SKM-1 (cell line): ENCODE data around the gene C2.

ENCODE experiments used
- DNase-seq: peaks from one replicate; lab custom pipeline; 2025; ENCODE audit not compliant: unreplicated experiment; lab: John Stamatoyannopoulos, UW

Gene C2

DNA sequence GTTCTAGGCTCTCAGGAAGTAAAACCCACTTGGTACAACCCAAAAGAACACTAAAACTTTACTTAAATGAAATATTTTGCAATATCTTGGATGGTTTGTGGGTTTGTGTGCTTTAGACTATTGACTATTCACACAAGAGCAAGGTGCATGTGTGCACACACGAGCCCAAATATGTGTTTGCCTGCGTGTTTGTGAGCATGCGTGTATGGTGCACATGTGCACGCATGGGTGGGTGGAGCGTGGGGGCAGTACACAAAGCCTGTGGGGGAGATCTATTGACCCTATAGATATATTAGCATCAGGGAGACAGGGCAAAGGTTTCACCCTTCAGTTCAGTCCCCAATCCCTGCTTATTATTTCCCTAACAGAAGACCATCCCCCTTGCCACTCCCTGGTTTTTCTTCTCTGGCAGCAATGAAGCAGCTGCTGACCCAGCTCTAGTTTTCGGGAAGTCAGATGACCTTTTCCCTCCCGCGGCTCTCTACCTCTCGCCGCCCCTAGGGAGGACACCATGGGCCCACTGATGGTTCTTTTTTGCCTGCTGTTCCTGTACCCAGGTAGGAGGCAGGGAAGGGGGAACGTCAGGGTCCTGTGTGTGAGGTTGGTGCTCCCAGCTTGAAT is at the start of gene C2:
Gene C2 (plus strand): TSS at position 476 of the 621 bp plus-strand sequence. CDS start 36 bp downstream, at position 512.
- no peak for DNase-seq

DNA sequence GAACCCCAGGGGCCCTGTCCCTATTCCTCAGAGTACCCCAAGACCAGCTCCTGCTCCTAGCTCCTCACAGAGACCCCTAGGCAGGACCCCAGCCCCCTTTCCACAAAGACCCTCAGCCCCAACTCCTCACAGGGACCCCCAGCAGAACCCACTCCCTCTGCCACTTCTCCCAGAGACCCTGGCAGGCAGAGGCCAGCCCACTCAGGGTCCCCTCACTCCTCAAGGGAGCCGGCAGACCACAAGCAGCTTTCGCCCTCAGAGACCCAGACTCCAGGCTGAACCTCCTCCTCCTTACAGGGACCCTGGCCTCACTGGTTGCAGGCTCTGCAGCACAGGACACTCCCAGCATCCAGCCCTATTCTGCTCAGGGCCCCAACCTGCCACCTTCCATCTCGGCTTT is 49.3 kb upstream of the C2 start:
- DNase-seq, result no peak

DNA sequence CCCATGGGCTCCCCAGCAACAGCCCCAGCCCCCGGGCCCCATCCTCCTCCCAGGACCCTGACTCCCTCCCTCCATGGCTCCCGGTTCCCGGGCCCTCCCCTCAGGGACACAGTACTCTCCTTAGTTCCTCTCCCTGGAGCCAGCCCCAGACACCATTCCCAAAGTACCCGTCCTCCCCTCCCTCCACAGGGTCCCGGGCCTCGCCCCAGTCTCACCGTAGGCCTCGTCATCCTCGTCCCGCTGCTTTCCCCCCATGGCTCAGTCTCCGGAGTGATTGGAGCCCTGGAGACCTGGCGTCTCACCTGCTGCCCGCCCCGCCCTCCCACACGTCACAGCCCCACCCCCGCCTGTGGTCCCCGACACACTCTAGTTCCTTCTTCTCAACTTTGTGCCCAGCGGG is 48.8 kb upstream of the C2 start, which contains the start of gene SLC44A4:
Gene SLC44A4 (minus strand): TSS at position 272 of the 400 bp plus-strand sequence. CDS start 17 bp downstream, at position 255.
- DNase-seq, result no peak

DNA sequence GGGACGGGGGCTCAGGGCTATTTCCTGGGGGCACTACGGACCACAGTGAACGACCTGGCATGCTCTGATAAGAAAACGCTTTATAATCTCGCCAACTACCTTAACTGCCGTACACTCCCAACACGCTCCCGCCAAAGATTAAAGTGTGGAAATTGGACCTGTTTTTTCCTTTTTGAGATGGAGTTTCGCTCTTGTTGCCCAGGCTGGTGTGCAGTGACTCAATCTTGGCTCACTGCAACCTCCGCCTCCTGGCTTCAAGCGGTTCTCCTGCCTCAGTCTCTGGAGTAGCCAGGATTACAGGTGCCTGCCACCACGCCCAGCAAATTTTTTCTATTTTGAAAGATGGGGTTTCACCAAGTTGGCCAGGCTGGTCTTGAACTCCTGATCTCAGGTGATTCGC is 48.4 kb upstream of the C2 start:
- no peak for DNase-seq

DNA sequence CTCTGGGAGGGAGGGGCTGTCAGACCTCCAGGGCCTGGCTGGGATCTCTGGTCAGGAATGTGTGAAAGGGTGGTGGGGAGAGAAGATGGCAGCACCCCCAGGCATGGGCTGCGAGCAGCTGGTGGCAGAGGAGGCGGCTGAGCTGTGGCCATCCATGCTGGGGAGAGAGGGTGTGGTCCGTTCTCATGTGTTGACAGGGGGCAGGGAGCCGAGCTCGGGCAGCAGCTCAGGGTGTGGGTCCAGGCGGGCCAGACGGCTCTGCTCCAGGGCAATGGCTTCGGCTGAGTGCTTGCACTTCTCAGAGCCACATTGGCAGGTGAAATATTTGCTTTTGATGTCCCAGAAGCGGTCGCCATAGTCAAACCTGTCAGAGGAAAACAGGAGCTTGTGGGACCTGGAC is 47.6 kb upstream of the C2 start:
- no peak for DNase-seq

DNA sequence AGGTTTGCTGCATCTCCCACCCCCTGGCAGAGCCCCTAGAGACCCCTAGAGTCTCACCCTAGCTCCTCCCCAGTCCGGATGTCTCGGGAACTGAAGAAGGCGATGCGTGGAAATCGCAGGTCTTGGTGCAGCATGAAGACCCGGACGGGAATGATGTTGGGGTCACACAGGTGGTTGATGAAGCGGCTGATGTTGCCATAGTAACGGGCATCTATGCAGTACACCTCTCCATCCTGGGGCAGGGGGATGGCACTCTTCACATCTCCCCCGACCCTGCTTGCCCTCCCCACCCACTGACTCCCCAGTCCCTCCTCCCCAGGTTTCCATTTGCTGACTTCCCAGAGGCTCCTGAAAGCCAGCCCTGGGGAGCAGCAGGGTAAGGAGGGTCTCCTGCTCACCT is 46.9 kb upstream of the C2 start:
- DNase-seq, result no peak

DNA sequence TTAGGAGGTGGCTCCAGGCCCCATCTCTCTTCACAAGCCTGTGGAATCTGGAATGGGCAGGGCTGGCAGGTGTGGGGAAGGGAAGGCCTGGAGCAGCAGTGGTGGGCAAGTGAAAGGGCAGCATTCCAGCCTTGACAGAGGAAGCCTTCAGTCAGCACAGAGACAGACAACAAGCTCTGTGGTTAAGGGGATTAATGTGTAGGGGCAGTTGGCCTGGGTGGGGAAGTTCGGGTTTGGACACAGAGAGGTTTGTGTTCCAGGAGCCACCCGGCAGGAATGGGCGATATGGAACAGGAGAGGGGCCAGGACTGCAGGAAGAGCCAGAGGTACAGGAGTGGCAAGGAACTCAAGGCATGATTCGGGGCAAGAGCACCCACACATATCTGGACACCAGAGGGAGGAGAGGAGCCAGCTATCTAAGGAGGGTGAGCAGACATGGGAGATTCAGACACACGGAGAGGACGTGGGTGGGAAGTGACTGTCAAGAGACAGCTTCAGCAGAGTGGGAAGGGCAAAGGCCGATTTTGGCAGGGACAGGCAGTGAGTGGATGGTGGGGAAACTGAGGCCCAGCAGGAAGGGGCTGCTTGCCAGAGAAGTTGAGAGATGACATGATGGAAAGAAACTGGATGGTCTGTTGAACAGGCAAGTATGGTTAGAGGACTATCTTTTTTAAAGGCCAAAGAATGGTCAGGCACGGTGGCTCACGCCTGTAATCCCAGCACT is 46.2 kb upstream of the C2 start:
- DNase-seq, result no peak

DNA sequence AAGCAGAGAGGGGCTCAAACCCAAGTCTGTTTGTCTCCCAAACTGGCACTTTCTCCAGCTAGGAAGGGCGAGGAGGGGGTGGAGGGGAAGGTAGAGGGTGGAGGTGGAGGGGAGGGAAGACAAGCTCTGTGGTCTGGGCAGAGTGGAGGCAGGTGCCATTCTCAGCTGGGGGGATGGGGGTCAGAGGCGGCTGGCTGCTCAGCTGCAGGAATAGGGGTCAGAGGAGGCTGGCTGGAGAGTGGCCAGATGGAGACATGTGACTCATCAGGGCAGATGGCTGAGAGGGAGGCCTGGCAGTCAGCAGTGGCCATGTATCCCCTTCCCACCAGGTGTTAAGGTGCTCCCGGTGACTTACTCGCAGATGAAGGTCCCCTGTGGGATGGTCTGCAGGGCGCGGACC is 45.2 kb upstream of the C2 start:
- no peak for DNase-seq

DNA sequence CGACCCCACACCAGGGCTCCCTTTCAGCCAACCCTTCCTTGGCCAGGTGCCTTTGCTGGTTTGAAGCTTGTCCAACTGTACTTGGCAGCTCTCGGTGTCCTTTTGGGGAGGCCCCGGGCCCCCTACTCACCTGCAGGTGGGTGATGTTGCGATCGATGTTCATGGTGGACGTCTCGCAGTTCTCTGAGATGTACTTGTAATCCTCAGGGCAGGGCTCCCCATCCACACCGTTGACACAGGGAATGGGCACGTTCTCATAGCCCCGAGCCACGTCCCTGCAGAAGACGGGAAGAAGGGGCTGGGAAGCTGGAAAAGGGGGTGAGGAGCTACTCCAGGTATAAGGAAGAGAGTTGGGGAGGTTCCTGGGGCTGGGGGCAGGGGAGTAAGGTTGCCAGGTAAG is 43.8 kb upstream of the C2 start:
- no peak for DNase-seq

DNA sequence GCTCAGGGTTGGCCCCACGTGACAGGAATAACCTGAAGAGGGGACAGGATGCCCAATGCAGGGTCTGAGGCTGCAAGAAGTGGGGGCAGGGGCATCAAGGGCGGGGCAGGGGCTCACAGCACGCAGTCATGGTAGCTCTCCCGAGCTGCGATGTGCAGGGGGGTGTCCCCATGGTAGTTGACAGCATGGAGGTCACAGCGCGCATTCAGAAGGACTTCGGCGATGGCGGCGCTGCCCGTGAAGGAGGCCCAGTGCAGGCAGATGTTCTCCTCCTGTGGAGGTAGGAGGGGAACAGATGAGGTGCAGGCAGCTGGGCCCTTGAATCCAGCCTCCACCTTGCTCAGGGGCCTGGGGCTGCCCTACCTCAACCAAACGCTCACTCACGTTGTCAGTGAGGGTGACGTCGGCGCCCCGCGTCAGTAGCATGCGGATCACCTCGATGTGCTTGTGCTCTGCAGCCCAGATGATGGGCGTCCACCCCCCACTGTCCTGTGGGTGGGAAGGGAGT is 42.9 kb upstream of the C2 start:
- no peak for DNase-seq

DNA sequence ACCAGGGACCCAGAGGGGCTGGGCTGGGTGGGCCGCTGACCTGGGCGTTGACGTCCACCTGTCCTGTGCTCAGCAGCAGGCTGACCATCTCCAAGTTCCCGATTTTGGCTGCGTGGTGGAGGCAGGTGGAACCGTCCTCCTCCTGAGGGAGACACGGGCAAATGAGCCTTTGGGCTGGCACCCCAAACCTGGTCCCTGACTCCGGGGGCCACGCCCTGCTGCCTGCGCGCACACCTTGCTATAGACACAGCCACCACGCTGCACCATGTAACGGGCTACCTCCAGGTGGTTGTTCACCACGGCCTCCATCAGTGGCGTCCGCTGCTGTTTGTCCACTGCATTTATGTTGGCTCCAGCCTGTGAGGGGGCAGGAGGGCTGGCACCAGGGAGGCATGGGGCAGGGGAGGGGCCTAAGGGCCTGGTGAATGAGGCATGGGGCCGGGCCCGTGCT is 41.0 kb upstream of the C2 start:
- no peak for DNase-seq

DNA sequence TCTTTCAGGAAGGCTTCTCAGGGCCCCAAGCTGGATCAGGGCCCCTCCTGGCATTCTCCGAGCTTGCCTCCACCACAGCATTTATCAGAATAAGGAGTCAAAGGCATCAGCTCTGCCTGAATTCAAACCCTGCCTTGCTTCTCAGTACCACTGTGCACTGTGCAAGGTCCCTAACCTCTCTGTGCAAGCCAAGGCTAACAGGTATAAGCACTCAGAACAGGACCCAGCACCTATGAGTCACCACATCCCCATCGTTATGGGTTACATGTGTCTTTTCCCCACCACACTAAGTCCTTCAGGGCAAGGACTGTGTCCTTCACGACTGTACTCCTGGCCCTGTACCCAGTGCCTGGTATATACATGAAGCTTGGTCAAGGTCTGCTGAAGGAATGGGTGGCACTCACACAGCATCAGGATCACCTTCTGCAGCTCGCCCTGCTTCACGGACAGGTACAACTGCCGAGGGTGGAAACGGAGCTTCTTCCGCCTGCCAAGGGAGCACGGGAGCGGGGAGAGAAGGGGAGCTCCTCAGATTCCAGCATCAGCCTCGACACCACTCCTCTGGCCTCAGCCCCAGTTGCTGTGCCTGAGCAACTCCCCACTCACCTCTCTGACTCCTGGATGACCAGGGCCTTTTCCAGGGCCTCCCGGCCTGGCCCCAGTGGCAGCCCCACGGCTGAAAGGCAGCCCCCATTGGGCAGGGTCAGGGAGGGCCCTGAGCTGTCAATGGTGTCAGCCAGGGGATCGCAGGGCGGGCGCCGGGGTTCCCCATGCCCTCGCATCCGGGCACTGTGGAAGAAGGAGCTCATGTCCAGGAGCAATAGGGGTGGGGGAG is 40.1 kb upstream of the C2 start:
- DNase-seq, result no peak

DNA sequence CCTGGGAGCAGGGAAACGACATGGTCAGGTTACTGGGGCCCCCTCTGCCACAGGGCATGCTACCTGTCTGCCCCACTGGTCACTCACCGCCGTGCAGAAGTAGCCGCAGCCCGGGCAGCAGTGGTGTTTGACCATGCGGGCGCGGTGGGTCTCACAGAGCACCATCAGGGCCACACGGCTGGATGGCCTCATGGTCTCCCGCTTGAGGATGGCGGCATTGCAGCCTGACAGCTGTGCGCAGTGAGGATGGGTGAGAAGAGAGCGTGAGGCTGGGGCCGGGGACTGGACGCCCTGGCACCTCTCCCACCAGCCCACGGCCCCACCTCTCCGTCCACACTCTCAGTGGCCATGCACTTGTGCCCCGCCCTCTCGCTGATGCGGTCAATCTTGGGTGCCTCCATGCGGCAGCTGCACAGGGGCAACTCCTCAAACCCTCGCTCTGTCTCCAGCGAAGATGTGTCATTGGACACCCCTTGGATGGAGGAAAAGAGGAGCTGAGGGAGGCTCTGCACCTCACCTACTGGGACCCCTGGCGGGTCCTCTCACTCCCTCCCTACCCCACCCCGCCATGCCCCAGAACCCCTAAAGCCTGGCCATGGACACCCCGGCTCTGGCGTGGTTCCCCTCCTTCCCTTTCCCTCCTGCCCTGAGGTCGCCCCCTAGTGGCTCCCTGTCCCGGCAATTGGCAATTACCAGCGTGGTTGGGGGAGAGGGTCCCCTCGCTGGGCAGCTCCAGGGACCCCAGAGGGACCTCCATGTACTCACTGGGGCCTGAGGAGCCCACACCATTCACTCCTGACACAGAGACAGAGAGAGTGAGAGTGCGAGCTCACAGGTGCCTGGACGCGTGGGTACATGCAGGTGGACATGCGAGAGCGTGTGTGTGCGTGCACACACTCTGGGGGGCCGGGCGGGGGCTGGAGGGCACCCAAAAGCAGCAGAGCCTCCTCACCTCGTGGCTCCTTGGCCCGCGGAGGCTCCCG is 39.0 kb upstream of the C2 start:
- no peak for DNase-seq

DNA sequence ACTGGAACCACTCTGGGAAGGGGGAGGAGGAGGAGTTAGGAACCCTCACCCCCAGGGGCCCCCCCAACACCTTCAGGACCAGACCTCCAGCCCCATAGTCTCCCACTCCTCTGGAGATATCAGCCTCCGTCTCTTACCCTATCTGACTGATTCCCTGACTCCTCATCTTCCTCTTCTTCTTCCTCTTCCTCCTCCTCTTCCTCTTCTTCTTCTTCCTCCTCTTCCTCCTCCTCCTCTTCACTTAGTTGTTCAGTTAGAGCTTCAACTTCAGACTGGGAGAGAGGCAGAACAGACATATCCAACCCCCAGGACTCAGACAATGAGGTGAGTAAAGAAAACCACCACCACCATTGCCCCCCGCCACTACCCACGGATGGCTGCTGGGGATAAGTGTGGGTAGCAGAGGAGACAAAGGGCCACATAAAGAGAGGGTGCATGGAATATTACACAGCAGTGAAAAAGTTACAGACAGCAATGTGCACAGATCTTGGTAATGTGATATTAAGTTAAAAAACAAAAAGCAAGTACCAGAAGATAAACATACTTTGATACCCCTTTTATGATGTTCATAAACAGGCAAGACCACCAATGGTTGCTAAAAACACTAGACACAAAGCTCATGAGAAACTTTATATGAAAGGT is 38.1 kb upstream of the C2 start:
- DNase-seq, result no peak

DNA sequence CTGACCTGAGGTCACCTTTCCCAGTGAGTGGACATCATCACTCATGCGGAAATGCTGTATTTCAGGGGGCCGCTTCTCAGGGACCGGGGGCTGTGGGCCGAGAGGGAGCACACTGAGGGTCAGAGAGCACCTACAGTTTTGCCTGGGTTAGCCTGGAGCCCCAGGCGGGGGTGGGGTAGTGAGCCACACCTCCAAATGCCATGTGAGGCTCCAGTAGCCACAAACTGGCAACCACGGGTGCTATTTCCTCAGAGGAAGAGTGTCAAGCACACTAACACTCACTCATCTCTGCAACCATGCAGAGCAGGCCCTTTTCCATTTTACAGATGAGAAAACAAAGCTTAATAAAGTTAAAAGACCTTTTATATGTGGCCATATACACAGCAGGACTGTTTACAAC is 34.7 kb upstream of the C2 start:
- DNase-seq, result no peak

DNA sequence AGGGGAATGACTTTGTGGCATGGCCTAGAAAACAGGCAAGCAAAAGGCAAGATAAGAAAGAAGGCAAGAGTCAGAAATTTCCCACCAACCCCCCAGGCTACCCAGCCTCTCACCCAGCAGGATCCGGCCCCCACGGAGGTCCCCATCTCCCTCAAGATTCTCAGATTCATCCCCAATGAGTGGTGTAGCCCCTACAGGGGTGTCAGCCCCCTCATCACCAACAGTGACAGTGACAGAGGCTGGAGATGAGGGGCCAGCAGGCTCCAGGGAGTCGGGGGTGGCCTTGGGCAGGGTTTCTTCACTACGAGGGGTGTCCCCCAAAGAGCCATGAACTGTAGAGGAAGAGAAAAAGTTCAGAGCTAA is 31.0 kb upstream of the C2 start:
- DNase-seq, result no peak

DNA sequence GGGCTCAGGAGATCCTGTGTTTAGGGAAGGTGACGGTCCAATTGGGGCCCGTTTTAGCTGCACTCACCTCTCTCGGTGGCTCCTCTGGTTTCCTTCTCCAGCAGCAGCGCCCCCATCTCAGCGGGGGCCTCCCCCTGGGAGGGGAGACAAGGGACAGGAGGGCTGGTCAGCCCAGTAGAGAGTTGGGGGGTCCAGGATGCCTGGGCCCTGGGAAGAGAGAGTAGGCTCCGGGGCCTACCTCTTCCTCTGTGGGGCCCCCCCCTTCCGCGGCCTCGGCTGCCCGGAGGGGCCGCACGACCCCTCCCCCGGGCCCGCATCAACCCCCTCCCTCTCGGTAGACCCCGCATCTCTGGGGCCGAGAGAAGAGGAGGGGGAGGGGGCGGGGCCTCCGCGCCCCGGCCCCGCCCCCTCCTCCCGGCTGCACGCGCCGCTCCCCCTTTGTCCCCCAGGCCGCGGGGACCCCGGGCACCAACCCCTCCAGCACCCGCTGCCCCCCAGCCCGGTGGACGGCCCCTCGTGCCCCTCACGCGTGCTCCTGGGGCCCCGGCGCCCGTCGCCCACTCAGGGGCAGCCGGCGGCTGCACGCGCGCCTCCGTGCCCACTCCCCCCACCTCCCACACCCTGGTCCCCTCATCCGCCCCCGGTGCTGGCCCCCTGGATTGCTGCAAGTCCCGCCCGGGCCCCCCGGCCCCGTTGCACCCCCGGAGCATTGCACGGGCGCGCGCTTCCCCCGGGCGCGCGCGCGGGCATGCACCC is 30.5 kb upstream of the C2 start:
- no peak for DNase-seq

DNA sequence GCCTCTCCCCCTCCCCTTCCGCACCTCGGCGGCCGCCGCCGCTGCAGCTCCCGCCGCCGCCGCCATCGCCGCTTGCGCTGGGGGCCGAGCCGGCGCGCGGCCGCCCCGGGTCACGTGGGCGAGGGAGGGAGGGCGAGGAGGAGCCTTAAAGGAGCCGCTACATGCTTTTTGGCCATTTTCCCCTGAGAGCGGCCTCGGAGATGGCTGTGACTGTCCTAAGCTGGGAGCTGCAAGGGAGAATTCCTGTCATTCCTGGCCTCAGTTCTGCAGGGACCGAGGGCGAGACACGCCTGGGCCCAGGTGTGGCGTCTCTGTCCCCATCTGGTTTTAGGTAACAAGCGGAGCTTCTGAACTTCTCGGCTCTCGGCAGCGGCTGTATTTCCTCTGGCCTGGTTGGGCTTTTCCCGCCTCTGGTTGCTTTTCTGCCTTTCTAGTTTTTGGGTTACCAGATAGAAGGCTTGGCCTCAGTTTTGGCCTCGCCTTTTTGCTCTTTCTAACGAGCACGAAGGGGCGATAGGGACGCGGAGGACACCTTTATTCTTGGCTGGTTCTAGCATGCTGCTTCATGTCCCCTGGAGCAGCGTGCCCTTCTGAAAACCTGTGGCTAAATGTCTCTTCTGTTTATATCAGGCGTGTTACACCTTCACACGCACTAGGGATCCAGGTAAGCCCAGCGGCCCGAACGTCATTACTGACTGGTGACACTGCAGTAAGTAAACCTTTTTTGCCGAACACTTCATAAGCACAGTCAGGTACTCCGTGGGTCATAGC is 29.7 kb upstream of the C2 start, which contains the start of gene EHMT2:
Gene EHMT2 (minus strand): TSS at position 87 of the 771 bp plus-strand sequence. CDS start 21 bp downstream, at position 66.
- peak; percentile 64 for DNase-seq
